Stimulated activated CD4-positive, alpha-beta T cell treated with anti-CD3 and anti-CD28 coated beads, TNF-alpha, amount 100 ng/mL, for 1 hour (primary cell): ENCODE measurements around the gene SNN.
A peak's percentile ranks its signal among the peaks of the same experiment; 100 is the strongest.

Source experiments
- DNase-seq, 3 donors: peaks; one replicate each; pipeline ENCODE4 v3.0.0-alpha.2; 2020; ENCODE audit warnings: low read depth in 3 of 3, low spot score in 1 of 3

Gene SNN

GRCh38 chr16:11667824-11668622 lies at the start of gene SNN:
SNN (plus strand) TSS chr16:11668455; CDS start chr16:11676060, 7,605 bp downstream.
- peak; percentile 61 to 84 (median 65) for DNase-seq

- DNase-seq: no peak
Measured at GRCh38 chr16:11619327-11619851, 48.9 kb upstream of the SNN start.

GRCh38 chr16:11620243-11621003 lies 47.8 kb upstream of the SNN start:
- DNase-seq: no peak

GRCh38 chr16:11621539-11621919 lies 46.7 kb upstream of the SNN start:
- DNase-seq: no peak

GRCh38 chr16:11621920-11622651 lies 46.2 kb upstream of the SNN start:
- DNase-seq: peak in 2 of 3 donors; percentile 15 to 18

GRCh38 chr16:11624205-11624604 lies 44.0 kb upstream of the SNN start:
- DNase-seq: no peak

GRCh38 chr16:11624636-11625607 lies 43.3 kb upstream of the SNN start:
- DNase-seq: no peak

- no peak for DNase-seq
Measured at GRCh38 chr16:11625769-11626168, 42.5 kb upstream of the SNN start.

GRCh38 chr16:11626657-11627291 lies 41.5 kb upstream of the SNN start:
- no peak for DNase-seq

GRCh38 chr16:11627292-11627663 lies 41.0 kb upstream of the SNN start:
- no peak for DNase-seq

- DNase-seq: no peak
Measured at GRCh38 chr16:11627822-11628457, 40.3 kb upstream of the SNN start.

- DNase-seq: no peak
Measured at GRCh38 chr16:11629071-11630030, 38.9 kb upstream of the SNN start.

GRCh38 chr16:11630046-11630767 lies 38.0 kb upstream of the SNN start:
- DNase-seq: no peak

GRCh38 chr16:11630768-11631056 lies 37.5 kb upstream of the SNN start:
- DNase-seq: no peak

GRCh38 chr16:11631214-11631613 lies 37.0 kb upstream of the SNN start:
- DNase-seq: no peak

GRCh38 chr16:11632455-11632939 lies 35.8 kb upstream of the SNN start:
- no peak for DNase-seq

- DNase-seq: no peak
Measured at GRCh38 chr16:11633113-11633512, 35.1 kb upstream of the SNN start.

- DNase-seq: no peak
Measured at GRCh38 chr16:11634312-11634711, 33.9 kb upstream of the SNN start.
